ENCODE data around the gene MECP2. TPM values are rescaled to one million over a fixed set of nuclear protein-coding genes. Genes with fewer than 3 reads are reported as not detected.
"Not testable (repeated sequence)": the region's sequence is repeated elsewhere in the genome, so short reads cannot be mapped to it uniquely, and the experiment has no call there.

Gene MECP2
- total RNA-seq, 4 donors from 2014 or later: 30.7 to 34.9 (median 33.6) TPM

DNA sequence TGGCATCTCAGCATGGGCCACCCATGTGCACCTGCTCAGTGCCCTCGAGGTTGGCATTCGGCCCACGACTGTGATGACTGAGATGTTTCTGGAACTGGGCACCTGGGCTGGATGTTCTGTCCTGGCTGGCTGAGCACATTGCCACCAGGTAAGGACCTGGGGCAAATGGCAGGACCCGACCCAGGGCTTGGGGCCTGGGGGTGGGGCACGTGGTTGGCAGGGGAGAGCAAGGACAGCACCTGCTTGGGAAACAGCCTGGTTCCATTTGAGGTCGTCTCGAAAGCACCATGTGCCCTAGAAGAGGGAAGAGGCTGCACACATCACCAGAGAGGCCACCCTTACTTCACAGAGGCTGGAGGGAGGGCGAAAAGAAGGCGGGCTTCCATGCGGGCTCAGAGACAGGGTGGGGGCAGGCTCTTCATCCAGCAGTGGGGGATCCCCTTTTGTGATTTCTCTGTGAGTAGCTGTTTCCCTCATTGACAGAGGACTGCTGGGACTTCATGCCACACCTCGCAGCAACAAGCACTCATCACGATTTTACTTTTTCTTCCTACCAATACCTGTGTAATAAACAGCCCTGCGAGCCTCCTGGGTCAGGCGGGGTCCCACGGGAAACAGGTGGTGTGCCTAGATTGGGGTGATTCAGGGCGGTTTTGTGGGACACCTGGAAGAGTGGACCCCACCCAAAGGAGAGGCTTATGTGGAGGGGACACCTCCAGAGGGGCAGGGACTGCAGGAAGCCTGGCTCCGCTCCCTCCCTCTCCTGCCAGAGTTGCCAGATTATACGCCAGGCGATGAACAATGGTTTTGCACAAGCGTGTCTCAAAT, 113.0 kb downstream of the MECP2 start:
- intact Hi-C loops (cut with DNase I; ENCODE audit: low total_unique reads): no loop called here
- 51 to 64% methylated on average over 14 to 17 of the region's 20 CpGs for WGBS, 2 donors
- DNase-seq (ENCODE audit: low spot score in 2 of 2): no peak
- TF ChIP-seq POLR2A (IDR thresholded peaks at IDR 0.05): no peak
- TF ChIP-seq, protein P1, sequence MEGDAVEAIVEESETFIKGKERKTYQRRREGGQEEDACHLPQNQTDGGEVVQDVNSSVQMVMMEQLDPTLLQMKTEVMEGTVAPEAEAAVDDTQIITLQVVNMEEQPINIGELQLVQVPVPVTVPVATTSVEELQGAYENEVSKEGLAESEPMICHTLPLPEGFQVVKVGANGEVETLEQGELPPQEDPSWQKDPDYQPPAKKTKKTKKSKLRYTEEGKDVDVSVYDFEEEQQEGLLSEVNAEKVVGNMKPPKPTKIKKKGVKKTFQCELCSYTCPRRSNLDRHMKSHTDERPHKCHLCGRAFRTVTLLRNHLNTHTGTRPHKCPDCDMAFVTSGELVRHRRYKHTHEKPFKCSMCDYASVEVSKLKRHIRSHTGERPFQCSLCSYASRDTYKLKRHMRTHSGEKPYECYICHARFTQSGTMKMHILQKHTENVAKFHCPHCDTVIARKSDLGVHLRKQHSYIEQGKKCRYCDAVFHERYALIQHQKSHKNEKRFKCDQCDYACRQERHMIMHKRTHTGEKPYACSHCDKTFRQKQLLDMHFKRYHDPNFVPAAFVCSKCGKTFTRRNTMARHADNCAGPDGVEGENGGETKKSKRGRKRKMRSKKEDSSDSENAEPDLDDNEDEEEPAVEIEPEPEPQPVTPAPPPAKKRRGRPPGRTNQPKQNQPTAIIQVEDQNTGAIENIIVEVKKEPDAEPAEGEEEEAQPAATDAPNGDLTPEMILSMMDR (IDR thresholded peaks at IDR 0.05): no peak
- no peak overlapping the region for H3K4me3 ChIP-seq (ENCODE audit: low read depth, poor library complexity, severe bottlenecking)

DNA sequence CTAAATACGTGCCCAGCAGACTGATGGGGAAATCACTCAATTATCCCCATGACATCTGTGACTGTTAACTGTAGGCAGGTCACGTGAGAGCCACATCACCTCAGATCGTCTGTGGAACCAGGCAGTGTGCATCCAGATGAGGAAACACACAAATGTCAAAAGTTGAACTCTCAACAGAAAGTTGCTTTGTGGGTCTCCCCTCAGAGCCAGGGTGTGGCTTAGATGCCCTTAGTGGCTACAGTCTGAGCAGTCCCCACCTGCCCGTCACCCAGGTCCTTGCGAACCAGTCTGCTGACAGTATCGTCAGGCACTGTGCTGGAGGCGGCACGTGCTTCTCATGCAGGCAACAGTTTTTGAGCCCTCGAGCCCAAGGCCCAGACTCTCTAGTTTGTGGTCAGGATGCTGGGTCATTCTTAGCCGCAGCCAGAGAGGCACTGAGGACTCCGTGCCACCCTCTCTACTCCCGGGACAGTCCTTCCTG, 114.2 kb downstream of the MECP2 start:
- intact Hi-C loops (cut with DNase I; ENCODE audit: low total_unique reads): no loop called here
- no peak for DNase-seq (ENCODE audit: low spot score in 2 of 2)
- H3K4me3 ChIP-seq (ENCODE audit: low read depth, poor library complexity, severe bottlenecking): no peak overlapping the region
- TF ChIP-seq, protein P1 (IDR thresholded peaks at IDR 0.05): no peak
- no peak for TF ChIP-seq POLR2A (IDR thresholded peaks at IDR 0.05)
- 88 to 93% methylated on average over 4 to 12 of the region's 12 CpGs for WGBS, 2 donors

DNA sequence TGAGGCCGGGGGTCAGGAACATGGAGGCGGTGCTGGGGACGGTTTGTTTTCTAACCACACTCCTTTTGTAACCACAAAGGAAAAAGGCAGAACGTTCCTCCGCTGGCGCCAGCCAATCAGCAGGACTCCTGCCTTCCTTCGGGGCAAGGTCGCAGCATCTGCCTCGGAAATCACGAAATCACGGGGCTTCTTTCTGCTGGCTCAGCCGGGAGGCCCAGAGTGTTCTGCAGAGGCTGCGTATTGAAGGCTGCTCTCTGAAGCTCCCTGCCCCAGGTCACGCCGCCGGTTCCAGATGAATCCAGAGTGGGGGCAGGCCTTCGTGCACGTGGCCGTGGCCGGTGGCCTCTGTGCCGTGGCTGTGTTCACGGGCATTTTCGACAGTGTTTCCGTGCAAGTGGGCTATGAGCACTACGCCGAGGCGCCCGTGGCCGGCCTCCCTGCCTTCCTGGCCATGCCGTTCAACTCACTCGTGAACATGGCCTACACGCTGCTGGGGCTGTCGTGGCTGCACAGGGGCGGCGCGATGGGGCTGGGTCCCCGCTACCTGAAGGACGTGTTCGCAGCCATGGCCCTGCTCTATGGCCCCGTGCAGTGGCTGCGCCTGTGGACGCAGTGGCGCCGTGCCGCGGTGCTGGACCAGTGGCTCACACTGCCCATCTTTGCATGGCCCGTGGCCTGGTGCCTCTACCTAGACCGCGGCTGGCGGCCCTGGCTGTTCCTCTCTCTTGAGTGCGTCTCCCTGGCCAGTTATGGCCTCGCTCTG, 115.6 kb downstream of the MECP2 start:
- peak; percentile 54 to 87 for DNase-seq (ENCODE audit: low spot score in 2 of 2)
- TF ChIP-seq, protein P1 (IDR thresholded peaks at IDR 0.05): no peak
- no peak for TF ChIP-seq POLR2A (IDR thresholded peaks at IDR 0.05)
- 85 to 87% methylated on average over 23 to 34 of the region's 52 CpGs for WGBS, 2 donors
- intact Hi-C loops (cut with DNase I; ENCODE audit: low total_unique reads): no loop called here
- no peak overlapping the region for H3K4me3 ChIP-seq (ENCODE audit: low read depth, poor library complexity, severe bottlenecking)

DNA sequence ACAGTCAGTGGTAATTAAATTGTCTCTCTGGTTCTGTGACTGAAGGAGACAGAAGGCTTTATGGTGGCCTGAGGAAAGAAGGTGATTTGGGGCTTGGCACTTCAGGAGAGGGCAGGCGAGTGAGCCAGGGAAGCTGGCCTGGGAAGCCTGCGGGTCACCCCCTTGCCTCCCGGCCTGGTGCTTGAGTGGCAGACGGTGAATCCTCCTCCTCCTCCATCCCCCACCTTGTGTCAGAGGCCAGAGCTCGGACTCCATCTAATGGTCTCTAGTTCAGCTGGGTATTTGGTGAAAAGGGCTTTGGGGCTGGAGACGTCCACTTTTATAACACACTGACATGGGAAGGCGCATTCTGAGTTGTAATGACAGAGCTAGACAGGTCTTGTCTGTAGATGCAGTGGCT, 116.3 kb downstream of the MECP2 start:
- no peak overlapping the region for H3K4me3 ChIP-seq (ENCODE audit: low read depth, poor library complexity, severe bottlenecking)
- intact Hi-C loops (cut with DNase I; ENCODE audit: low total_unique reads): no loop called here
- no peak for DNase-seq (ENCODE audit: low spot score in 2 of 2)
- WGBS, 2 donors: 79 to 95% methylated on average over 5 to 7 of the region's 7 CpGs
- no peak for TF ChIP-seq POLR2A (IDR thresholded peaks at IDR 0.05)
- TF ChIP-seq, protein P1 (IDR thresholded peaks at IDR 0.05): no peak

DNA sequence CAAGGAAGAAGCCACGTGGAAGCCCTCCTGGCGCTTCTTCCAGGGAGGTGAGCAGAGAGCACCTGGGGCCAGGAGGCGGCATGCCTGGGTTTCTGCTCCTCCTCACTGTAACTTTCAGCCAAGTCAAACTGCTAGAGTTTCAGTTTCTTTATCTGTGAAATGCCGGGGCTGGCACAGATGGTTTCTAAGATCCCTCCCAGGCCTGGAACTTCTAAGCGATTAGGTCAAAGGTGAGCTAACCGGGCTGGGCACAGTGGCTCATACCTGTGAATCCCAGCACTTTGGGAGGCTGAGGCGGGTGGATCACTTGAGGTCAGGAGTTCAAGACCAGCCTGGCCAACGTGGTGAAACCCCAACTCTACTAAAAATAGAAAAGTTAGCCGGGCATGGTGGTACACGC, 117.1 kb downstream of the MECP2 start:
- WGBS, 2 donors: 30 to 68% methylated on average over 2 to 10 of the region's 10 CpGs
- H3K4me3 ChIP-seq (ENCODE audit: low read depth, poor library complexity, severe bottlenecking); DNase-seq (ENCODE audit: low spot score in 2 of 2); intact Hi-C loops (cut with DNase I; ENCODE audit: low total_unique reads): not testable (repeated sequence)

DNA sequence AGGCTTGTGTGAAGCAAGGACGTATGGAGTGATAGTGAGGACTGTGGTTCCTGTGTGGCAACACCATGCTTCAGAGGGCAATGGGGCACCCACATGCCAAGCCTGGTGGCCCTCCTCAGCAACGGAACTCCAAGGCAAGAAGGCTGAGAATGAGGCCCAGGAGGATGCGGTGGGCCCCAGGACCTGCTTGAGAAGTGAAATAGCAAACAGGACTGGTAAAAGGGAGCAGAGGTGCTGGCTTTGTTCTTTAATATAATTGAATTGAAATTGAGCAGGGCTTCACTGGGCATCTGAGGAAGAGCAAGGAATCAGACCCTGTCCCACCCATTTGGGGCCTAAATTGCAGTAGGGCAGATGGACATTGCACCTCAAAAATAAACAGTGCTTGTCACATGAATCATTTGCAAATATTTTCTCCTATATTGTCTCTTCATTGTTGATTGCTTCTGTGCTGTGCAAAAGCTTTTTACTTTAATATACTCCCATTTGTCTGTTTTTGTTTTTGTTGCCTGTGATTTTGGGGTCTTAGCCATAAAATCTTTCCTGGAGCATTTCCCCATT, 122.7 kb downstream of the MECP2 start:
- 66 to 80% methylated on average over 3 of the region's 3 CpGs for WGBS, 2 donors
- no peak overlapping the region for H3K4me3 ChIP-seq (ENCODE audit: low read depth, poor library complexity, severe bottlenecking)
- TF ChIP-seq, protein P1 (IDR thresholded peaks at IDR 0.05): no peak
- TF ChIP-seq POLR2A (IDR thresholded peaks at IDR 0.05): no peak
- intact Hi-C loops (cut with DNase I; ENCODE audit: low total_unique reads): no loop called here
- no peak for DNase-seq (ENCODE audit: low spot score in 2 of 2)

Measured in lower leg skin (tissue), 4 donors.